HG02678 (cell line): ENCODE results near the gene C3orf20.

Experiments used
- ATAC-seq: cut with Tn5 transposase; IDR thresholded peaks from one replicate; pipeline ENCODE4 v1.9.1; 2021; ENCODE audit warnings: mild to moderate bottlenecking, moderate library complexity; ENCODE audit not compliant: unreplicated experiment

C3orf20 gene

GRCh38 chr3:14810070-14810791, 135.3 kb downstream of the C3orf20 start:
- ATAC-seq, result no peak

GRCh38 chr3:14810801-14811661, 136.1 kb downstream of the C3orf20 start:
- ATAC-seq, result no peak

GRCh38 chr3:14811684-14812083, 136.7 kb downstream of the C3orf20 start:
- ATAC-seq, result no peak

DNA sequence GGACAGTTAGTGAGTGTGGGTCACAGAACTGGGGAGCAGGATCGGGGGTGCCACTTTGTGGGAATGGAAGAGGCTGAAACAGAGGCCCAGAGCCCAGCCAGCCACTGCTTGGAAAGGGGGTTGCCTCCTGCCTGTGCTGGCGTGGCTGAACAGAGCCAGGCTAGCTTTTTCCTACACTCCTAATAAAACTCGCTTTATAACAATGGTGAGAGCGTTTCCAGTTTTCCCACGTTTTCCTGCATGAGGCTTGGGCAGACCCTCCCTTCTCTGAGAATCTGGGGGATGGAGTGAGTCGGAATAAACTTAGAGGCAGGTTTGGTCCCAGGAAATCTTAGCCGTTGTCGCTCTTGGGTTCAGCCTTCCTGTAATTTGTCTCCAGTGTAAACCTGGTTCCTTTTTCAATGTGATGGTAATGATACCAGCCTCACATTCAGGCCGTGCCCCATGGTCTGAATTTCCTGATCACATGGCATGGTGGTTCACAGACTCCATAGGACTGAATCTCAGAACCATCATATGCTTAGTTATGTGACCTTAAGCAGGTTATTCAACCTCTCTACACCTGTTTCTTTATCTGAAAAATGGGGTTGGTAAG, 137.4 kb downstream of the C3orf20 start:
- no peak for ATAC-seq

GRCh38 chr3:14814411-14814871, 139.5 kb downstream of the C3orf20 start:
- ATAC-seq, result no peak

GRCh38 chr3:14816359-14816758, 141.4 kb downstream of the C3orf20 start:
- no peak for ATAC-seq

DNA sequence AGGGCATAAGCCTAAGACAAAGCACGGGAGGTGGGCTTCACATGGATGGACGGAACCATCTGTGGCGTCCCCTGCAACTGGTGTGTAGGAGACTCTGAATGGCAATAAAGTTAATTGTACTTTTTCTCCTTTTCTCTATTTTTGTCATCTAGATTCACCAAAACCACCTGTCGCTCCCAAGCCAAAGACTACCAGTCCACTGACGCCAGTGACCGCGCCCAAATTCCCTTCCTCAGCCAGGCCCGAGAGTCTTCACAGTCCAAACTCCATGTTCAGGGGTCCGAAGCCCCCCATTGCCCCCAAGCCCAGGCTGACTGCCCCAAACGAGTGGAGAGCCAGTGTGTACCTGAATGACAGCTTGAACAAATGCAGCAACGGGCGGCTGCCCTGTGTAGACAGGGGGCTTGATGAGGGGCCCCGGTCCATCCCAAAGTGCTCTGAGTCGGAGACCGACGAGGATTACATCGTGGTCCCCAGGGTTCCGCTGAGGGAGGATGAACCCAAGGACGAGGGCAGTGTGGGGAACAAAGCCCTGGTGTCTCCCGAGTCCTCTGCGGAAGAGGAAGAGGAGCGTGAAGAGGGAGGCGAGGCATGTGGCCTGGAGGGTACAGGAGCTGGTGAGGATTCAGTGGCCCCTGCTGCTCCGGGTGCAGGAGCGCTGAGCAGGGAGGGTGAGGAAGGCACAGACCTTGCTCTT, 144.0 kb downstream of the C3orf20 start, which contains the start of gene FGD5:
FGD5 (plus strand) TSS at position 159 of the 697 bp plus-strand sequence; CDS start at position 269, 110 bp downstream.
- ATAC-seq, result no peak

GRCh38 chr3:14819671-14820070, 144.7 kb downstream of the C3orf20 start:
- no peak for ATAC-seq

DNA sequence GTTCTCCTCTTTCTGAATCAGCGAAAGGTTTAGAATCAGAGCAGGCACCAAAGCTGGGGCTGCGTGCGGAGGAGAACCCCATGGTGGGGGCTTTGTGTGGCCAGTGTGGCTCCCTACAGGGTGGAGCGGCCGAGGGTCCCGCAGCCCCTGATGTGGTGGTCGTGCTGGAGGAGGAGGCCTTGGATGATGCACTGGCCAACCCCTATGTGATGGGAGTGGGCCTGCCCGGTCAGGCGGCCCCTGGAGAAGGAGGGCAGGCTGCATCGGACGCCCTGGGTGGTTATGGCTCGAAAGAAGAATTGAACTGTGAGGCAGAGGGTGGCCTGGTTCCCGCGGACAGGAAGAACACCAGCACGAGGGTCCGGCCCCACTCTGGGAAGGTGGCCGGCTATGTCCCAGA, 145.2 kb downstream of the C3orf20 start:
- no peak for ATAC-seq

DNA sequence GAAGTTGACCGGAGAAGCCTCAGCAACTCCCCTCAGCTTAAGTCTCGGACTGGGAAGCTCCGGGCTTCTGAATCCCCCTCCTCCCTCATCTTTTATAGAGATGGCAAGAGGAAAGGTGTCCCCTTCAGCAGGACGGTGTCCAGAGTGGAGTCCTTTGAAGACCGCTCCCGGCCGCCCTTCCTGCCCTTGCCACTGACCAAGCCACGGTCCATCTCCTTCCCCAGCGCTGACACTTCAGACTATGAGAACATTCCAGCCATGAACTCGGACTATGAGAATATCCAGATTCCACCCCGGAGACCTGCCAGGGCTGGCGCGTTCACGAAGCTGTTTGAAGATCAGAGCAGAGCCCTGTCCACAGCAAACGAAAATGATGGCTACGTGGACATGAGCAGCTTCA, 146.2 kb downstream of the C3orf20 start:
- ATAC-seq, result no peak

GRCh38 chr3:14822134-14822533, 147.2 kb downstream of the C3orf20 start:
- ATAC-seq, result no peak
